HL-60 (cell line): ENCODE measurements around the gene CDPF1.

Experiments used
- DNase-seq, 2 experiments: peaks; one replicate each; pipeline ENCODE4 v3.0.0-alpha.2; 2010 to 2020; ENCODE audit warnings: low read depth in 1 of 2, low spot score in 1 of 2
- H3K27ac ChIP-seq: fragments of 250-450 bp; sonication (Bioruptor Pico); replicated peaks from 2 replicates; pipeline ENCODE4 v1.5.1; 2020; ENCODE audit warnings: mild to moderate bottlenecking, moderate library complexity
- H3K27me3 ChIP-seq: fragments of 250-450 bp; sonication (Bioruptor Pico); 2 replicates; pipeline ENCODE4 v1.5.1; 2021; ENCODE audit warnings: mild to moderate bottlenecking, moderate library complexity; ENCODE audit not compliant: insufficient read depth, poor library complexity, severe bottlenecking
- H3K4me3 ChIP-seq: replicated peaks from 2 replicates; pipeline ENCODE4 v1.5.1; 2011; ENCODE audit warnings: mild to moderate bottlenecking, control low read depth, low read length; ENCODE audit not compliant: insufficient read depth
- CTCF ChIP-seq: IDR thresholded peaks from one replicate; pipeline ENCODE4 v1.5.1; 2011; ENCODE audit warnings: low read length, control low read depth, inconsistent platforms; ENCODE audit not compliant: insufficient read depth
- GABPA ChIP-seq: IDR thresholded peaks from 2 replicates; pipeline ENCODE4 v1.6.1; 2012; ENCODE audit warnings: low read depth
- POLR2AphosphoS5 ChIP-seq: IDR thresholded peaks from 2 replicates; pipeline ENCODE4 v1.6.1; 2012; ENCODE audit warnings: low read depth
- REST ChIP-seq: IDR thresholded peaks from 2 replicates; pipeline ENCODE4 v1.6.1; 2012; ENCODE audit warnings: low read depth; ENCODE audit not compliant: insufficient replicate concordance
- SPI1 ChIP-seq: IDR thresholded peaks from 2 replicates; pipeline ENCODE4 v1.6.1; 2012; ENCODE audit warnings: low read depth, mild to moderate bottlenecking, borderline replicate concordance

CDPF1 gene

DNA sequence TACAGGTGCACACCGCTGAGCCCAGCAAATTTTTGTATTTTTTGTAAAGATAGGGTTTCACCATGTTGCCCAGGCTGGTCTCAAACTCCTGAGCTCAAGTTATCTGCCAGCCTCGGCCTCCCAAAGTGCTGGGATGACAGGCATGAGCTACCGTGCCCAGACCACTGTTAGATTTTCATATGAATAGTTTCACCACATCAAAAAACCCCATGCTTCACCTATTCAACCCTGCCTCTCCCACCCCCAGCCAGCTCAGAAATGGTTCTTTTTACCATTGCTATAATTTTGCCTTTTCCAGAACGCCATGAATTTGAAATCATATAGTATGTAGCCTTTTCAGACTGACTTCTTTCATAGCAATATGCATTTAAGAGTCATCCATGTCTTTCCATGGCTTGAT, 37.9 kb downstream of the CDPF1 start:
- no peak overlapping the region for H3K4me3 ChIP-seq
- no peak overlapping the region for H3K27ac ChIP-seq
- DNase-seq: no peak
- H3K27me3 ChIP-seq: no peaks in the 10 kb centered on the region
- no peak for TF ChIP-seq GABPA
- no peak for TF ChIP-seq CTCF
- no peak for TF ChIP-seq POLR2AphosphoS5
- TF ChIP-seq SPI1: no peak
- no peak for TF ChIP-seq REST

DNA sequence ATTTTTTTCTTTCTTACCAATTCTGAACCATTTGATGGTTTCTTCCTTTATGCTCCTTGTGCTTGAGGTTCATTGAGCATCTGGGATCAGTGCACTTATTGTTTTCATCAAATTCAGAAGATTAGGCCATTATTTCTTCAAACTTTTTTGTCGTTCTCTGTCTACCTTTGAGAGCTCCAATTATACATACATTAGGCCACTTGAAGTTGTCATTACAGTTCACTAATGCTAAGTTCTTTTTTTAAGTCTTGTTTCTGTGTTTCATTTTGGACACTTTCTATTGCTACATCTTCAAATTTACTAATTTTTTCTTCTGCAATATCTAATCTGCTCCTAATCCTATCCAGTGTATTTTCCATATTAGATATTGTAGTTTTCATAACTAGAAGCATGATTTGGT, 40.8 kb downstream of the CDPF1 start:
- TF ChIP-seq GABPA (no peak), POLR2AphosphoS5 (no peak), SPI1 (no peak), CTCF (no peak)
- no peak overlapping the region for H3K4me3 ChIP-seq
- no peak for DNase-seq
- no peaks in the 10 kb centered on the region for H3K27me3 ChIP-seq
- H3K27ac ChIP-seq: no peak overlapping the region

- no peak for TF ChIP-seq SPI1
- no peak for TF ChIP-seq CTCF
- TF ChIP-seq REST: no peak
- TF ChIP-seq GABPA: no peak
- TF ChIP-seq POLR2AphosphoS5: no peak
- no peak for DNase-seq
- H3K27me3 ChIP-seq: no peaks in the 10 kb centered on the region
- no peak overlapping the region for H3K4me3 ChIP-seq
- no peak overlapping the region for H3K27ac ChIP-seq
These were observed 46.5 kb downstream of the CDPF1 start for GRCh38 chr22:46203601-46203980.

DNA sequence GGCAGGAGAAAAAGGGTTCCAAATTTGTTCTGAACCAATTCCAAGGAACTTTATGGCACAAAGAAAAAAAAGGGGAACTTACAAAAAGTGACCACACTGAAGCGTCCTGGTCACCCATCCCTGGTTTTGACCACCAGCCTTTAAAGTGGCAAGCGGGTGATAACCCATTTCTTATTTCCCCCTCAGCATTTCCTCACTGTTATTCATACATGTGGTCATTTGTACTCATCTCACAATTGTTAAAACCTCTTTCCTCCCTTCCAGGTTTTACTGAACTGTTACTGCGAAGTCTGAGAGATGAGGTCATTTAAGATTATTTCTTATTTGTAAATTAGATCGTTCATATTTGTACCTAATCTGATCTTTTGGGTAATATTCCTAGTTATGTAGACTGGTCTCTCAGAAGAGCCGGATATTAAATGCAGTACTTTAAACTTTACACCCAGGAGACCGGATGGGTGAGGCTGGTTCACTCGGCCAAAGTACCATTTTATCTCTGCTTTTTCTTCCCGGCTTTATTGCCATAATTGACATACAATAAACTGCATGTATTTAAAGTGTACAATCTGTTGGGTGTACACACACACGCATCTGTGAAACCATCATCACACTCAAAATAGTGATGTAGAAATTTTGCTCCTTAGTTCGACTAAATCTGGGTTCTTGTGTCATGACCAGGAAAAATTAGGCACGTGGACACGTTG, 47.0 kb downstream of the CDPF1 start:
- H3K4me3 ChIP-seq: no peak overlapping the region
- no peak overlapping the region for H3K27ac ChIP-seq
- no peaks in the 10 kb centered on the region for H3K27me3 ChIP-seq
- TF ChIP-seq GABPA (no peak), POLR2AphosphoS5 (no peak)
- DNase-seq: no peak
